GM12864 (cell line): ENCODE data around the gene CRK.

Experiments used
- DNase-seq: peaks from one replicate; pipeline ENCODE4 v3.0.0-alpha.2; 2011; ENCODE audit warnings: low read depth
- H3K4me3 ChIP-seq: 2 replicates; pipeline ENCODE4 v1.5.1; 2011; ENCODE audit warnings: mild to moderate bottlenecking, low read depth, low read length, control low read depth
- CTCF ChIP-seq: IDR thresholded peaks from 2 replicates; pipeline ENCODE4 v1.5.1; 2011; ENCODE audit warnings: low read depth, mild to moderate bottlenecking, moderate library complexity, low read length, control low read depth, inconsistent platforms; ENCODE audit errors: missing control alignments

Gene CRK

GRCh38 chr17:1485423-1486376, 29.7 kb upstream of the CRK start:
- TF ChIP-seq CTCF, result no peak
- H3K4me3 ChIP-seq, result peak overlapping the region; percentile 78
- DNase-seq, result no peak

- peak overlapping the region; percentile 78 for H3K4me3 ChIP-seq
- TF ChIP-seq CTCF, result peak; percentile 22
- peak; percentile 46 for DNase-seq
These were observed 28.8 kb upstream of the CRK start for GRCh38 chr17:1484676-1485422.

GRCh38 chr17:1484060-1484535, 28.1 kb upstream of the CRK start:
- TF ChIP-seq CTCF, result no peak
- DNase-seq, result no peak
- peak overlapping the region; percentile 78; the same call in 1 of the 2 replicates for H3K4me3 ChIP-seq

- DNase-seq, result no peak
- no peak for TF ChIP-seq CTCF
- no peak overlapping the region for H3K4me3 ChIP-seq
These were observed 26.6 kb upstream of the CRK start for GRCh38 chr17:1482680-1483079.

- no peak for DNase-seq
- H3K4me3 ChIP-seq, result no peak overlapping the region
- no peak for TF ChIP-seq CTCF
These were observed 25.7 kb upstream of the CRK start for GRCh38 chr17:1481736-1482135.

GRCh38 chr17:1480747-1481465, 24.9 kb upstream of the CRK start:
- TF ChIP-seq CTCF, result no peak
- H3K4me3 ChIP-seq, result no peak overlapping the region

More at GRCh38 chr17:1480747-1481465, 24.9 kb upstream of the CRK start:
- no peak for DNase-seq
